GM12878 (cell line): ENCODE results near the gene SMAD4.

Source experiments
- ATF7 ChIP-seq: fragments of 450-650 bp; IDR thresholded peaks from 2 replicates; pipeline ENCODE4 v1.6.1; 2016; ENCODE audit warnings: low read depth, mild to moderate bottlenecking
- CREB1 ChIP-seq: IDR thresholded peaks from 2 replicates; pipeline ENCODE4 v1.6.1; 2012; ENCODE audit warnings: low read depth, mild to moderate bottlenecking, inconsistent platforms
- ESRRA ChIP-seq: IDR thresholded peaks from 2 replicates; pipeline ENCODE4 v1.6.1; 2012; ENCODE audit warnings: mild to moderate bottlenecking, low read length, improper control_type of control experiment
- EZH2 ChIP-seq: IDR thresholded peaks from 2 replicates; pipeline ENCODE4 v1.6.1; 2012; ENCODE audit warnings: low read depth, mild to moderate bottlenecking, control low read depth, inconsistent platforms, low read length, borderline replicate concordance; ENCODE audit not compliant: control insufficient read depth
- HDGF ChIP-seq: fragments of 450-650 bp; IDR thresholded peaks from 2 replicates; pipeline ENCODE4 v1.6.1; 2016; ENCODE audit warnings: antibody characterized with exemption
- POLR2AphosphoS2 ChIP-seq: IDR thresholded peaks from 2 replicates; pipeline ENCODE4 v1.6.1; 2011; ENCODE audit warnings: low read depth, mild to moderate bottlenecking, low read length, improper control_type of control experiment, moderate library complexity
- POLR2AphosphoS5 ChIP-seq: IDR thresholded peaks from 2 replicates; pipeline ENCODE4 v1.6.1; 2011; ENCODE audit warnings: mild to moderate bottlenecking, low read length, inconsistent platforms
- RUNX3 ChIP-seq: IDR thresholded peaks from 2 replicates; pipeline ENCODE4 v1.6.1; 2012; ENCODE audit warnings: low read length, inconsistent platforms
- TARDBP ChIP-seq: IDR thresholded peaks from 2 replicates; pipeline ENCODE4 v1.6.1; 2016; ENCODE audit warnings: borderline replicate concordance
- ZNF622 ChIP-seq: fragments of 450-650 bp; IDR thresholded peaks from 2 replicates; pipeline ENCODE4 v1.6.1; 2017; ENCODE audit warnings: mild to moderate bottlenecking, inconsistent platforms
- TF ChIP-seq, protein P1 (sequence below), 3 experiments: IDR thresholded peaks in 2 of 3; conservative IDR thresholded peaks in 1 of 3; 2 replicates each; pipeline ENCODE4 v1.5.1; 2011; ENCODE audit warnings: low read depth in 3 of 3, low read length in 3 of 3, mild to moderate bottlenecking in 3 of 3, control low read depth in 2 of 3, moderate library complexity in 2 of 3, inconsistent platforms in 1 of 3, mixed read lengths in 1 of 3; ENCODE audit not compliant: control insufficient read depth in 2 of 3, insufficient read depth in 1 of 3; ENCODE audit errors: extremely low read depth in 1 of 3

DNA sequence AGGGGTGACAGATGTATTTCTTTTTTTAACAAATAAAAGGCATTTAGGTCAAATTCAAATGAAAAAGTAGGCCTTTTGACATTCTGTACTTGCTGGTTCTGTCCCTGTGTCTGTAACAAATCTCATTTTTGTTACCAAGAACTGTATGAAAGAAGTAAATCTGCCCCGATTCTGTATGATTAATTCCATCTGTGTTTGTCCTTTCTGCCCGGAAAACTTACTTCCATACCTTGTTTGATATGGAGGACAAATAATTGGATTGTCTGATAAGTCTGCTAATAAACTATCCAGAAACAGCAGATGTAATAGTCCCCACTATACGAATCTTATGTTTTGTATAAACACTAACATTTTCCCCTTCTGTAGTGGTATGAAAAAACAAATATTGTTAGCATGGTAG, 97.7 kb downstream of the SMAD4 start:
- TF ChIP-seq TARDBP: no peak
- TF ChIP-seq RUNX3: no peak
- TF ChIP-seq, protein P1, sequence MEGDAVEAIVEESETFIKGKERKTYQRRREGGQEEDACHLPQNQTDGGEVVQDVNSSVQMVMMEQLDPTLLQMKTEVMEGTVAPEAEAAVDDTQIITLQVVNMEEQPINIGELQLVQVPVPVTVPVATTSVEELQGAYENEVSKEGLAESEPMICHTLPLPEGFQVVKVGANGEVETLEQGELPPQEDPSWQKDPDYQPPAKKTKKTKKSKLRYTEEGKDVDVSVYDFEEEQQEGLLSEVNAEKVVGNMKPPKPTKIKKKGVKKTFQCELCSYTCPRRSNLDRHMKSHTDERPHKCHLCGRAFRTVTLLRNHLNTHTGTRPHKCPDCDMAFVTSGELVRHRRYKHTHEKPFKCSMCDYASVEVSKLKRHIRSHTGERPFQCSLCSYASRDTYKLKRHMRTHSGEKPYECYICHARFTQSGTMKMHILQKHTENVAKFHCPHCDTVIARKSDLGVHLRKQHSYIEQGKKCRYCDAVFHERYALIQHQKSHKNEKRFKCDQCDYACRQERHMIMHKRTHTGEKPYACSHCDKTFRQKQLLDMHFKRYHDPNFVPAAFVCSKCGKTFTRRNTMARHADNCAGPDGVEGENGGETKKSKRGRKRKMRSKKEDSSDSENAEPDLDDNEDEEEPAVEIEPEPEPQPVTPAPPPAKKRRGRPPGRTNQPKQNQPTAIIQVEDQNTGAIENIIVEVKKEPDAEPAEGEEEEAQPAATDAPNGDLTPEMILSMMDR (IDR thresholded peaks at IDR 0.05 in 2 of 3, conservative IDR thresholded peaks at IDR 0.05 in 1 of 3; ENCODE audit: control insufficient read depth in 2 of 3, extremely low read depth in 1 of 3, insufficient read depth in 1 of 3, low read depth in 3 of 3, low read length in 3 of 3): no peak
- no peak for TF ChIP-seq ZNF622
- no peak for TF ChIP-seq HDGF
- TF ChIP-seq EZH2: no peak
- TF ChIP-seq ESRRA: no peak
- TF ChIP-seq POLR2AphosphoS2: no peak
- TF ChIP-seq CREB1: no peak
- TF ChIP-seq POLR2AphosphoS5: no peak
- no peak for TF ChIP-seq ATF7
